Aorta (tissue), 5 donors: Measurements from ENCODE around the gene SH3RF3. TPM values are rescaled to one million over a fixed set of nuclear protein-coding genes. Genes with fewer than 3 reads are reported as not detected.

ENCODE experiments used
- ATAC-seq: fragments of 200-7000 bp; cut with Tn5 transposase; one replicate; pipeline ENCODE4 v1.9.1; 2022; ENCODE audit warnings: moderate library complexity; ENCODE audit not compliant: low FRiP score
- DNase-seq, 2 donors: peaks; one replicate each; pipeline ENCODE4 v3.0.0-alpha.2; 2020
- H3K27ac ChIP-seq, 2 donors: one replicate each; pipeline ENCODE4 v1.5.1; 2013; ENCODE audit warnings: low read length in 2 of 2, mild to moderate bottlenecking in 2 of 2, moderate library complexity in 2 of 2, control low read depth in 1 of 2, inconsistent platforms in 1 of 2, low read depth in 1 of 2
- H3K27me3 ChIP-seq, 2 donors: one replicate each; pipeline ENCODE4 v1.6.1; 2013; ENCODE audit warnings: control low read depth in 1 of 2, low read length in 1 of 2, mild to moderate bottlenecking in 1 of 2, moderate library complexity in 1 of 2; ENCODE audit not compliant: insufficient read depth in 2 of 2, control insufficient read depth in 1 of 2
- H3K36me3 ChIP-seq, 2 donors: one replicate each; pipeline ENCODE4 v1.6.1; 2013; ENCODE audit warnings: control low read depth in 1 of 2, low read length in 1 of 2, mild to moderate bottlenecking in 1 of 2; ENCODE audit not compliant: insufficient read depth in 2 of 2, control insufficient read depth in 1 of 2
- H3K4me1 ChIP-seq, 2 donors: one replicate each; pipeline ENCODE4 v1.6.1; 2013; ENCODE audit warnings: low read length in 2 of 2, control low read depth in 1 of 2, mild to moderate bottlenecking in 1 of 2, moderate library complexity in 1 of 2; ENCODE audit not compliant: insufficient read depth in 2 of 2, control insufficient read depth in 1 of 2
- H3K4me3 ChIP-seq, 2 donors: one replicate each; pipeline ENCODE4 v1.5.1; 2013; ENCODE audit warnings: low read length in 2 of 2, control low read depth in 1 of 2, mild to moderate bottlenecking in 1 of 2
- H3K9me3 ChIP-seq: one replicate; pipeline ENCODE4 v1.6.1; 2013; ENCODE audit warnings: mild to moderate bottlenecking, low read length; ENCODE audit not compliant: control insufficient read depth
- WGBS, 2 donors: extraction: QIAGEN DNeasy Blood & Tissue Kit; methylation state at CpG; one replicate each; pipeline ENCODE4 v1.1.7; 2013; 5-methylcytosine and 5-hydroxymethylcytosine counted together
- intact Hi-C, 2 donors: fragments of 100-400 bp; cut with DNase I; formaldehyde crosslinking; loops; one replicate each; pipeline versions ENCODE4 v1.14.2 to v1.15.0; 2022
- polyA plus RNA-seq, 2 donors: library from polyadenylated mRNA; stranded (reverse); fragments of 200-250 nt; gene quantifications; one replicate each; pipeline ENCODE4 v1.2.3, GENCODE V29; 2013
- total RNA-seq, 2 donors: library from RNA; stranded (reverse); fragmentation: NEBNext Ultra II Directional; extraction: Animal tissue kit (Norgen Biotek cat#: 25700); gene quantifications; one replicate each; pipeline ENCODE4 v1.2.1, GENCODE V29; 2021
- donor health status: healthy with polysubstance abuse.
- donor health status: Bipolar disorder and iron deficiency.
- donor health status: DM: no; HTN: no; CAD: no.
- donor health status: DM: no; HTN: no; CAD: no.
- donor health status: DM: yes; HTN: yes; CAD: no.

Gene SH3RF3
- total and polyA plus RNA-seq, 4 donors, result 3.1 to 24.4 (median 18.0) TPM

DNA sequence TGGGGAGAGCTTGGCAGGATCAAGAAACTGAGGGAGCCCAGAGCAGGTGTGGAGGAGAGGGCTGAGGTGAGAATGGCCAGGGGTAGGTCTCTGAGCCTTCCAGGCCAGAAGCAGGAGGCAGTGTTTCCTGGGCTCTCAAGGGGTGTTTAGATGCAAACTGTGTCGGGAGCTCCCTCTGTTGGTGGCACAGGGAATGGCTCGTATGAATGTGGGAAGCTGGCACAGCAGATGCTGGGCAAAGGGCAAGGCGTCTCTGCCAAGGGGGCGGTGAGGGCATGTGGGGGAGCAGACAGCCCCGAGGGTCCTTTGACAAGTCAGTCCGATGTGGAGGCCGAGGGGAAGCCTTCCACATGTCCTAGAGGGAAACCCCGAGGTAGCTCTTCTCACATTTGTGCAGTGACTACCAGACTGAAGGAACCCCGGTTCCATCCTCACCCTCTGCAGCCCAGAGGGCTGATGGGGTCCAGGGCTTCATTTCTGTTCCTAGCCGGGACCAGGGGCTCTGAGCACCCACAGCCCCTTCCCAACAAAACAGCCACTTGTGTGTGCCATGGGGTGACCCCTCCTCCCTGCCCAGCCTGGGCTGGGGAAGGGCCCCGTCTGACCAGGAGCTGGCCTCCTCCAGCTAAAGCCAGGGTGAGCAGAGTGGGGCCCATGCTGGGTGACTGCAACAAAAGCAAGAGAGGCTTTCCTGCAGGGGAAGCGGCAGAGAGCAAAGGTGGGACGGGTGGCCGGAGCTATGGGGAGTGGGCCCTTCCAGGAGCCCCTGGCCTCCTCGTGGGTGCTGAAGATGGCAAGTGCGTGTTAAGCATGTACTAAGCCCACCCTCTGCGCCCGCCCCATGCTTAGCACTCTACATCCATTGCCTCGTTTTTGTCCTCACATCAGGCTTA is 381.4 kb downstream of the SH3RF3 start:
- Histone ChIP-seq H3K27me3 (no peaks in the 10 kb centered on the region), H3K9me3 (peaks cover 1% of the 10 kb centered on the region), H3K4me1 (no peaks in the 10 kb centered on the region), H3K4me3 (no peak overlapping the region), H3K27ac (no peak overlapping the region), H3K36me3 (no peaks in the 10 kb centered on the region)
- ATAC-seq, result peak; percentile 65
- intact Hi-C loops, result loop anchor here (1.0 to 2.0 kb wide), 2 partner anchors 382 to 384 kb away; no protein-coding TSS in a partner anchor
- DNase-seq, result peak; percentile 83 to 90
- WGBS, 2 donors, result 50 to 55% methylated on average over 19 of the region's 19 CpGs

DNA sequence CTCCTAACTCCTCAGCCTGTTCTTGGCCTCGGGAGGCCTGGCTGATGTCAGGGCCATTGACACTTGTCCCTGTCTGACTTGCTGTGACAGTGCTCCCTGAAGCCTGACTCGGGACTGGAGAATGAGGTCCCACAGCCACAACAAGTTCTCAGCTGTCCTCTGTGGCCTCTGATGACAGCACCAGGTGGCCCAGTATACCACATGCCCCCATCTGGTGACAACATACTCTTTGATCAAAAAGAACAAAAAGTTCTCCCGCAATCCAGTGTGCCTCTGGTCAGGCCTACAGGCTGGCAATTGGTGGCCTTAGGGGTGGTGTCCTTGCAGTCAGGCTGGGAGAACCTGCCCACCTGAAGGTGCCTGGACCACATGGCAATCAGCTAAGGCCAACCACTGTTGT is 382.2 kb downstream of the SH3RF3 start:
- H3K36me3 ChIP-seq, result no peaks in the 10 kb centered on the region
- H3K4me1 ChIP-seq, result no peaks in the 10 kb centered on the region
- H3K4me3 ChIP-seq, result no peak overlapping the region
- 75 to 77% methylated on average over 3 of the region's 3 CpGs for WGBS, 2 donors
- H3K9me3 ChIP-seq, result no peaks in the 10 kb centered on the region
- intact Hi-C loops, result loop anchor here in 1 of 2 donors (2.0 kb wide), 1 partner anchor 384 kb away; no protein-coding TSS in a partner anchor
- no peak overlapping the region for H3K27ac ChIP-seq
- no peak for ATAC-seq
- H3K27me3 ChIP-seq, result no peaks in the 10 kb centered on the region
- DNase-seq, result no peak

DNA sequence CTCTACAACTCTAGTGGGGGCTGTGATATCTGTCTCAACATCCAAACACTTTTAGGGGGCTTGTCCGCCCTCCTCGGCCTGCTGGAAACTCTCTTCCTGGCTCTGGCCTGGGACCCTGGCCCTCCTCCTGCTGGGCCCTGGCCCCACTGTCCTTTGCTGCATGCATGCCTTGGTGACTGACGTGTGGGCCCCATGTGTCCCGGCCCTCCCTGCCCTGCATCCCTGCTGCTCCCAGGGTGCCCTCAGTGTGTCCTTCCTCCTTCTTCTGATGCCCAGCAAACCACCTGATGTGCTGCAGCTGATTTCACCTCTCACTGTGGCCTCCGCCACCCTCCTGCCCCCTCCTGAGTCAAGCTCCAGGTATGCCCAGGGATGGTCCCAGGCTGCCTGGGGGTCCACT is 383.1 kb downstream of the SH3RF3 start:
- DNase-seq (no peak), ATAC-seq (no peak)
- Histone ChIP-seq H3K27me3 (no peaks in the 10 kb centered on the region), H3K36me3 (no peaks in the 10 kb centered on the region), H3K4me3 (no peak overlapping the region), H3K4me1 (no peaks in the 10 kb centered on the region), H3K27ac (no peak overlapping the region), H3K9me3 (no peaks in the 10 kb centered on the region)
- WGBS, 2 donors, result 69 to 91% methylated on average over 5 of the region's 5 CpGs
- intact Hi-C loops, result no loop called here

DNA sequence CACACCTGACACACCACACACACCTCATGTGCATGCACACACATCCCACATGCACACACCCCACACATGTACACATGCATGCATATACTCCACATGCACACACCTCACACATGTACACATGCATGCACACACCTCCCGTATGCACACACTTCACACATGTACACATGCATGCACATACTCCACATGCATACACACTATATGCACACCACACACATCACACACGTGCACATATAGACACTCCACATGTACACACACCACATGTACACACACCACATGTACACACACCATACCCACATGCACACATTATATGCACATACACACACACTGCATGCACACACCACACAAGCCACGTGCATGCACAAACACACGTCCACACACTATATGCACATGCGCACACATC is 384.2 kb downstream of the SH3RF3 start:
- WGBS, 2 donors, result 88% methylated on average over 5 of the region's 5 CpGs

DNA sequence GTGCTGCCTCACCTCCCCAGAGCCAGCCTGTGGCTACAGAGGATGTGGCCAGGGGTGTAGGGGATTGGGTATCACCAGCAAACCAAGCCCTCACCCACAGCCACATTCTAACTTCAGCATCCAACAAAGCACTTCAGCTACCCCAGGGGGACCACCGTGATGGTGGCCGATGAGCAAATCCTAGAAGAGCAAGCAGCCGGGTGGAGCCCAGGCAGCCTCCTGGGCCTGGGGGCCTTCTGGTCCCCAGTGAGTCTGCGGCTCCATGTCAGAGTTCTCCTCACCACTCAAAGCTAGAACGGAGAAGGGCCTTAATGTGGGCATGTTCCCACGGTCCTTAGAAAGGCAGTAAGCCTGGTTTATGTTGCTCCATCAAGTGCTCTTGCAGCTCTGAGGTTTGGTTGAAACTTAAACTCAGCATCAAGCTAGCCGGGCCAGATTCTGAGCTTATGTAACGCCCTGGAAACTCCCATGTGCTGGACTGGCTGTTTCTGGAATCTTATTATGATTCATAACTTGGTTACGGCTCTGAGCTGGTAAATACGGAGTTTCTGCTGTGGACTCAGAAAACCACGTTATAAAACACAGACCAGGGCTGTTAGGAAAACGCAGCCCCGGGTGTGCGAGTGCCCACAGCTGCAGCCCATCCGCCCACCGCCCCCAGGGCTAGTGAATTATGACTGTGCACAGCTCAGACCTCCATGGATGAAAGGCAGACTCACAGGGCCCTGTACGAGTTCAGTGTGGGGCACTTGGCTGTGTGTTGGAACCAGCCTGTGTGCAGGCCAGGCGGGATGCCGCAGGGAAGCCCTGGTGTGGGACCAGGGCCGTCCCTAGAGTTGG is 385.0 kb downstream of the SH3RF3 start:
- H3K4me3 ChIP-seq, result no peak overlapping the region
- DNase-seq (peak in 1 of 2 donors; percentile 72), ATAC-seq (peak; percentile 76)
- H3K27ac ChIP-seq, result peak overlapping the region; percentile 20 to 79
- no peaks in the 10 kb centered on the region for H3K9me3 ChIP-seq
- H3K27me3 ChIP-seq, result no peaks in the 10 kb centered on the region
- intact Hi-C loops, result no loop called here
- H3K36me3 ChIP-seq, result no peaks in the 10 kb centered on the region
- H3K4me1 ChIP-seq, result no peaks in the 10 kb centered on the region
- 14% methylated on average over 20 of the region's 20 CpGs for WGBS, 2 donors

More for the DNA sequence above, 384.2 kb downstream of the SH3RF3 start:
- DNase-seq (no peak), ATAC-seq (no peak)
- intact Hi-C loops, result no loop called here
- no peak overlapping the region for H3K4me3 ChIP-seq
- H3K4me1 ChIP-seq, result no peaks in the 10 kb centered on the region
- no peak overlapping the region for H3K27ac ChIP-seq
- no peaks in the 10 kb centered on the region for H3K36me3 ChIP-seq
- H3K27me3 ChIP-seq, result no peaks in the 10 kb centered on the region
- no peaks in the 10 kb centered on the region for H3K9me3 ChIP-seq

DNA sequence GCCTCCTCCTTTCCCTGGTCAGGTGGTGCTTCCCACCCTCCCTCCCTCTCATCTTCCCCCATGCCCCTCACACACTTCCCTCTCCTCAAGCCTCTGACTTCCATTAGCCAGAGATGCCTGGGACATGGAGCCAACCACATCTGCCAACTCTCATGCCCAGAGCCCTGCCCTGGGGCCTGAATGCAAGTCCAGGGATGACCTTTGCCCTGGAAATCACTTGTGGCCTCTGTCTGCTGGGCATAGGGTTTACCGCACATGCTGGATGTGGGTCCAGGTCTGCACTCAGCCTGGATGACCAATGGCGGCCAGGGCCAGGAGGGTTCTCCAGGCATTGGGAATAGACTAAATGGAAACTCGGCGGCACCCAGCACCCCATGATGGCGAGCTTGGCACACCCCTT is 385.9 kb downstream of the SH3RF3 start:
- intact Hi-C loops, result no loop called here
- Histone ChIP-seq H3K4me3 (no peak overlapping the region), H3K9me3 (no peaks in the 10 kb centered on the region), H3K27me3 (no peaks in the 10 kb centered on the region), H3K4me1 (no peaks in the 10 kb centered on the region), H3K27ac (peak overlapping the region in 1 of 2 donors; percentile 79), H3K36me3 (no peaks in the 10 kb centered on the region)
- ATAC-seq (no peak), DNase-seq (no peak)
- WGBS, 2 donors, result 97 to 98% methylated on average over 5 of the region's 5 CpGs

DNA sequence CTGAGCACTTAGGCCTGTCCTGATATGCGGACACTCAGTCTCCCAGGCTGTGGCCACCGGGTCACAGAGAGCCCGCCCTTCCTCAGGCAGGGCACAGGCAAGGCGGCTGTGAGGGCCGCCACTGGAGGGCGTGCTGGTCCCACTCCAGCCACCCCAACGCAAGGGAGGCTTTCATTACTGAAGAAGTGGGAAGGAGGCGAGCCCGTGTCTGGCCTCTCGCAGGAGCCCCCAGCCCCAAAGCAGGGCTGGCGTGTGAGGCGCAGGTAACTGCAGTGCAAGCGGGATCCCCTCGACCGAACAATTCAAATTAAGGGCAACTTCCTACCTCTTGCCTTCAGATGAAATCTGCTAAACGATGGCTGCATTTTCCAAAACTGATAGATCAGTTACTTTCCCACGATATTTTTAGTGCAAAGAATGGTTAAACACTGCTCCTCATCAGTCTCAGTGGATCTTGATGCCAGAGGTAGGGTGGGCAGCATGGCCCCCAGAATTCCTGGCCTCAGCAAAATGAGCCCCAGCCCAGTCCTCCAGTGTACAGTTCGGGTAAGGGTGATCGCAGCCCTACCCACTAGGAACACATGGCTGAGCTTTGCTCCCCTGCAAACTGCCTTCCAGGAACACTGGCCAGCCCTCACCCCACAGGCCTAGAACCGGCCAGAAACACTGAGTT is 387.6 kb downstream of the SH3RF3 start:
- no peak for ATAC-seq
- H3K4me1 ChIP-seq, result no peaks in the 10 kb centered on the region
- H3K27me3 ChIP-seq, result no peaks in the 10 kb centered on the region
- intact Hi-C loops, result no loop called here
- H3K36me3 ChIP-seq, result no peaks in the 10 kb centered on the region
- H3K9me3 ChIP-seq, result no peaks in the 10 kb centered on the region
- H3K27ac ChIP-seq, result no peak overlapping the region
- 79 to 82% methylated on average over 20 of the region's 20 CpGs for WGBS, 2 donors
- no peak for DNase-seq
- no peak overlapping the region for H3K4me3 ChIP-seq

DNA sequence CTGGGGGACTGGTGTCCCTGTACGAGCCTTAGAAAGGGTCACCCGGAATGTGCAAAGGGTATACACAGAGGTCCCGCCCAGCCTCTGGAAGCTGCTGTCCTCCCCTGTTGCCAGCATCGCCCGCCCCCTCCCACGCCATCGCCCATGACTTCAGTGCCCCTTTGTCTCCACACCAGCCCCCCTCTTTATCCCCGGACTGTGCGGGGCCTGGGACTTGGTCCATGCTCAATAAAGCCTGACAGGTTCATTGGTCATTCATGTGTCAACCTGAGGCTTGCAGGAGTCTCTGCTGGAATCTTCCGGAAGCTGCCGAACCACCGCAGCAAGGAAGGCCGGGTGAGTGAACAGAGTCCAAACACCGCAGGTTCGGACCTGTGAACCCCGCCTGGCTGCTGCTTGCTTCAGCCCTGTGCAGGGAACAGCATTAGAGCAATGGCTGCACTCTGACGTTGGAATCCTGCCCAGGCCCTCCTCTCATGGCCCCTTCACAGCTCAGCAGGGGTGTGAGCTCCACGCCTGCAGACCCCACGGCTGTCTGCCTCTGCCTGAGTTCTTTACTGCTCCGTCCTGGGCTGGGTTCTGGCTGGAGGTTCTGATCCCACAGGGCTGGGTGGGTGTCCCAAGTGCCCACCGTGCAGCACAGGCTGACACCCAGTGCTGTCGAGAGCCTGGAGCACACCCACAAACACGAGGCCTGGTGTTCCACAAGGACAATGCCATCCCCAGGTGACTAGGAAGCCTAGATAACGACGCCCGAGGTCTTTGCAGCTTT is 388.3 kb downstream of the SH3RF3 start:
- DNase-seq (no peak), ATAC-seq (no peak)
- Histone ChIP-seq H3K9me3 (no peaks in the 10 kb centered on the region), H3K36me3 (no peaks in the 10 kb centered on the region), H3K27ac (no peak overlapping the region), H3K27me3 (no peaks in the 10 kb centered on the region), H3K4me1 (no peaks in the 10 kb centered on the region), H3K4me3 (no peak overlapping the region)
- intact Hi-C loops, result no loop called here
- WGBS, 2 donors, result 86% methylated on average over 26 of the region's 26 CpGs
